Endothelial cell of hepatic sinusoid (primary cell): ENCODE results near the gene DNAJC28.
"Not testable (repeated sequence)": the region's sequence is repeated elsewhere in the genome, so short reads cannot be mapped to it uniquely, and the experiment has no call there.

Experiments
- in situ Hi-C: cut with HindIII; loops from 2 replicates; pipeline ENCODE4 v1.10.0; 2017; ENCODE audit warnings: low sequenced_read_pairs

Gene DNAJC28

GRCh38 chr21:33491373-33492102 is at the start of gene DNAJC28:
Gene DNAJC28, minus strand, starts transcription at chr21:33491716. Its CDS starts 2,323 bp downstream, at chr21:33489393.
- in situ Hi-C loops: no loop called here

GRCh38 chr21:33541105-33541711 is 49.7 kb upstream of the DNAJC28 start:
- in situ Hi-C loops: no loop called here

GRCh38 chr21:33540711-33541104 is 49.2 kb upstream of the DNAJC28 start:
- in situ Hi-C loops: no loop called here

- in situ Hi-C loops: loop anchor here (5.0 kb wide), 1 partner anchor 43 kb away; no protein-coding TSS in a partner anchor
Observed at GRCh38 chr21:33539616-33540015, 48.1 kb upstream of the DNAJC28 start.

- in situ Hi-C loops: loop anchor here (5.0 kb wide), 1 partner anchor 45 kb away; no protein-coding TSS in a partner anchor
Observed at GRCh38 chr21:33537212-33537611, 45.7 kb upstream of the DNAJC28 start.

- in situ Hi-C loops: no loop called here
Observed at GRCh38 chr21:33531007-33531406, 39.5 kb upstream of the DNAJC28 start.

- in situ Hi-C loops: no loop called here
Observed at GRCh38 chr21:33522953-33523349, 31.4 kb upstream of the DNAJC28 start.

GRCh38 chr21:33522297-33522952 is 30.9 kb upstream of the DNAJC28 start:
- in situ Hi-C loops: no loop called here

GRCh38 chr21:33518899-33519298 is 27.4 kb upstream of the DNAJC28 start:
- in situ Hi-C loops: no loop called here

- in situ Hi-C loops: no loop called here
Observed at GRCh38 chr21:33514229-33514628, 22.7 kb upstream of the DNAJC28 start.

GRCh38 chr21:33512481-33512880 is 21.0 kb upstream of the DNAJC28 start:
- in situ Hi-C loops: no loop called here

GRCh38 chr21:33511639-33512038 is 20.1 kb upstream of the DNAJC28 start:
- in situ Hi-C loops: no loop called here

- in situ Hi-C loops: no loop called here
Observed at GRCh38 chr21:33510826-33511225, 19.3 kb upstream of the DNAJC28 start.

- in situ Hi-C loops: not testable (repeated sequence)
Observed at GRCh38 chr21:33507003-33507402, 15.5 kb upstream of the DNAJC28 start.

GRCh38 chr21:33505833-33506232 is 14.3 kb upstream of the DNAJC28 start:
- in situ Hi-C loops: no loop called here

GRCh38 chr21:33496345-33496744 is 4.8 kb upstream of the DNAJC28 start:
- in situ Hi-C loops: no loop called here

GRCh38 chr21:33495743-33496142 is 4.2 kb upstream of the DNAJC28 start:
- in situ Hi-C loops: no loop called here

GRCh38 chr21:33493756-33494155 is 2.2 kb upstream of the DNAJC28 start:
- in situ Hi-C loops: no loop called here

- in situ Hi-C loops: no loop called here
Observed at GRCh38 chr21:33492571-33492970, 1.1 kb upstream of the DNAJC28 start.

- in situ Hi-C loops: no loop called here
Observed at GRCh38 chr21:33490991-33491372, 534 bp downstream of the DNAJC28 start.

GRCh38 chr21:33488936-33489335 is 2.6 kb downstream of the DNAJC28 start:
- in situ Hi-C loops: no loop called here

- in situ Hi-C loops: no loop called here
Observed at GRCh38 chr21:33487996-33488395, 3.5 kb downstream of the DNAJC28 start.
